HG03521 (cell line): ENCODE results near the gene NTHL1.

ENCODE experiments used
- ATAC-seq: cut with Tn5 transposase; IDR thresholded peaks from one replicate; pipeline ENCODE4 v1.9.1; 2021; ENCODE audit warnings: mild to moderate bottlenecking, moderate library complexity; ENCODE audit not compliant: unreplicated experiment

The NTHL1 gene

DNA sequence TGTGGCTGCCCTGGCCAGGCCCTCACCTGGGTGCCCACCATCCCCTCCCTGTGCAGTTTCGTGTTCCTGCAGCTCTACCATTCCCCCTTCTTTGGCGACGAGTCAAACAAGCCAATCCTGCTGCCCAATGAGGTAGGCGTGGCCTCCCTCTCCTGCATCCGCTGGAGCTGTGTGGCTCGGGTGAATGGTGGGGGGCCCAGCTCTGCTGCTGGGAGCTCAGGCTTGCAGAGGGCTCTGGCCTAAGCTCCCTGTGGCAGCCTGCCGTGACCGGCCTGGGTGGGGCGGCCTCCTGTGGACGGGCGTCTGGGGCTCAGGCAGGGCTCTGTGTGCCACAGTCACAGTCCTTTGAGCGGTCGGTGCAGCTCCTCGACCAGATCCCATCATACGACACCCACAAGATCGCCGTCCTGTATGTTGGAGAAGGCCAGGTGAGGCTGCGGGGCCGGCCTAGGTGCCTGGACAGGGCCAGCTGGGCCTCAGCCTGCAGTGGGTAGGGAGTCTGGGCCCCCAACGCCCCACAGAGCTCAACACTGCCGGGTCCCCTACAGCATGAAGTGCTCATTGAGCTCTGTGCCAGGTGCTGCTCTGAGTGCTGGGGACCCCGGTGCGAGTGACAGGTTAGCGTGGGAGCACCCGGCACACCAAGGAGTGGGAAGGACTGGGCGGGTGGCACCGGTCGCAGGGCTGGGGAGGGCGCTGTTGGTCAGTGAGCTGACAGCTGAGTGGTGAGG lies 37.4 kb upstream of the NTHL1 start:
- no peak for ATAC-seq

- no peak for ATAC-seq
Measured at GRCh38 chr16:2083876-2084780, 36.5 kb upstream of the NTHL1 start.

DNA sequence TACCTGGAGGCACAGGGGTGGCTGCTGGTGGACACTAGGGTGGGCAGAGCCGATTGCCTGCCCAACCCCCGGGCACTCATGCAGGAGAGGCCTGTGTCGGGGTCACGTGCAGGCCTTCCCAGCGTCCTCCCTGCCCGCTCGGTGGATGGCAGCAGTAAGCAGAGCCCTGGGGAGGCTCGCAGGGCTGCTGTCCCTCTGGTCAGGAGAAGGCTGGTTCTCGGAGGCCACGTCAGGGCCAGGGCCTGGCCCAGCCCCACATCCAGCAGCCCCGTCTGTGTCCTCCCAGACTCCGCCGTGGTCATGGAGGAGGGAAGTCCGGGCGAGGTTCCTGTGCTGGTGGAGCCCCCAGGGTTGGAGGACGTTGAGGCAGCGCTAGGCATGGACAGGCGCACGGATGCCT lies 35.8 kb upstream of the NTHL1 start:
- no peak for ATAC-seq

GRCh38 chr16:2082983-2083364 lies 35.3 kb upstream of the NTHL1 start:
- no peak for ATAC-seq

- ATAC-seq, result no peak
Measured at GRCh38 chr16:2082171-2082982, 34.7 kb upstream of the NTHL1 start.

DNA sequence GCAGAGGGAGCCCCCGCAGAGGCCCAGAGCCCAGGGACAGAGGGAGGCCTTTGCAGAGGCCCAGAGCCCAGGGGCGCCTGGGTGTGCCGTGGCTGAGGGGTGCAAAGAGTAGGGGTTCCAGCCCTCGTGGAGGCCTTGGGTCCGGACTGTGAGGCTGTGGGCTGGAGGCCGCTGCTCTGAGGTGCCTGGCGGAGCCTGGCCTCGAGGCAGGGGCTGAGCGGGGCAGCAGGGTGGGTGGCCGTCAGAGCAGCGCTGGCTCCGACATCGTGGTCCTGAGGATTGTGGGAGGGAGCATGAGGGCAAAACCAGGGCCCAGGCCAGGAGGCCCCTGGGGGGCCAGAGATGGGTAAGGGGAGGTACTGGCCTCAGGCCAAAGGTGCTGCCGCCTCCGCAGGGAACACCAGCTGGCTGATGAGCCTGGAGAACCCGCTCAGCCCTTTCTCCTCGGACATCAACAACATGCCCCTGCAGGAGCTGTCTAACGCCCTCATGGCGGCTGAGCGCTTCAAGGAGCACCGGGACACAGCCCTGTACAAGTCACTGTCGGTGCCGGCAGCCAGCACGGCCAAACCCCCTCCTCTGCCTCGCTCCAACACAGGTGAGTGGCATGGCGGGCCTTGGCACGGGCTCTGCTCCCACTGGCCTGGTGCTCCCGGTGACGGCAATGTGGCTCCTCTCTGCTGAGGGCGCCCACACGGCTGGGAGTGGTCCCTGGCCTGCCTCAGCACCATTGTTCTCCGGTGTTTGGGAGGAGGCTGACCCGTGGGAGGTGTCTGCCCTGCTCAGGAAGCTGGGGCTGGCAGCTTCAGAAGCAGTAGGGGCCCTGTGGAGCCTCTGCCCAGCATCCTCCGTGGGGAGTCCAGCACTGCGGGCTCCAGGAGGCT lies 33.8 kb upstream of the NTHL1 start:
- ATAC-seq, result no peak

- no peak for ATAC-seq
Measured at GRCh38 chr16:2079991-2080390, 32.4 kb upstream of the NTHL1 start.

GRCh38 chr16:2079311-2079800 lies 31.7 kb upstream of the NTHL1 start:
- ATAC-seq, result no peak

- no peak for ATAC-seq
Measured at GRCh38 chr16:2078691-2079090, 31.1 kb upstream of the NTHL1 start.

DNA sequence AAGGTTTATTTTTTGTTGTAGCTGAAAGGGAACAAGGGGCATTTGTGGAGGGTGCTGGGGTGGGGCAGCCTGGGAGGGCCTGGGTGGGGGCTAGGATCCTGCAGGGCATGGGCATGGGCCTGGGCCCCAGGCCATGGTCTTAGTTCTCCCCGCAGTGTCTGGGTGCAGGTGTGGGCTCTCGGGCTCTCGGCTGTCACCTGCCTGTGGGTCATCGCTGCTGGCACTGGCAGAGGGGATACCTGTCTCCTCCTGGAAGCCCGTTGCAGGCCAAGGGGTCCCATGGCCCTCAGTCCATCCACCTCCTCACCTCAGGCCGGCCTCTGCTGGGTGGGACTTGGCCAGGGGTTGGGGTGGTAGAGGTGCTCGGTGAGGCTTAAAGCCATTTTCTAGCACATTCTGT lies 30.5 kb upstream of the NTHL1 start:
- ATAC-seq, result no peak

GRCh38 chr16:2077696-2078095 lies 30.1 kb upstream of the NTHL1 start:
- ATAC-seq, result no peak

- no peak for ATAC-seq
Measured at GRCh38 chr16:2077016-2077415, 29.4 kb upstream of the NTHL1 start.

GRCh38 chr16:2076072-2076865 lies 28.6 kb upstream of the NTHL1 start:
- no peak for ATAC-seq

GRCh38 chr16:2075631-2076030 lies 28.0 kb upstream of the NTHL1 start:
- ATAC-seq, result no peak

DNA sequence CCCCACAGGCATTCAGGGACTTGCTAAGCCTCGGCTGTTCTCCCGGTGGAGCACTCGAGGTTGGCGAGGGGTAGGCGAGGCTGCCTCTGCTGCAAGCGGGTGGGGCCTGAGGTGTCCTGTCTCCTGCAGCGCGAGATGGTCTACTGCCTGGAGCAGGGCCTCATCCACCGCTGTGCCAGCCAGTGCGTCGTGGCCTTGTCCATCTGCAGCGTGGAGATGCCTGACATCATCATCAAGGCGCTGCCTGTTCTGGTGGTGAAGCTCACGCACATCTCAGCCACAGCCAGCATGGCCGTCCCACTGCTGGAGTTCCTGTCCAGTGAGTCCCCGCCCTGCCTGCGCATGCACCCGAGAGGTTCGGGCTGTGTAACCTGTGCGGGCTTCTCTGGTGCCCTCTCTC lies 26.4 kb upstream of the NTHL1 start:
- no peak for ATAC-seq

- no peak for ATAC-seq
Measured at GRCh38 chr16:2072926-2073325, 25.3 kb upstream of the NTHL1 start.

DNA sequence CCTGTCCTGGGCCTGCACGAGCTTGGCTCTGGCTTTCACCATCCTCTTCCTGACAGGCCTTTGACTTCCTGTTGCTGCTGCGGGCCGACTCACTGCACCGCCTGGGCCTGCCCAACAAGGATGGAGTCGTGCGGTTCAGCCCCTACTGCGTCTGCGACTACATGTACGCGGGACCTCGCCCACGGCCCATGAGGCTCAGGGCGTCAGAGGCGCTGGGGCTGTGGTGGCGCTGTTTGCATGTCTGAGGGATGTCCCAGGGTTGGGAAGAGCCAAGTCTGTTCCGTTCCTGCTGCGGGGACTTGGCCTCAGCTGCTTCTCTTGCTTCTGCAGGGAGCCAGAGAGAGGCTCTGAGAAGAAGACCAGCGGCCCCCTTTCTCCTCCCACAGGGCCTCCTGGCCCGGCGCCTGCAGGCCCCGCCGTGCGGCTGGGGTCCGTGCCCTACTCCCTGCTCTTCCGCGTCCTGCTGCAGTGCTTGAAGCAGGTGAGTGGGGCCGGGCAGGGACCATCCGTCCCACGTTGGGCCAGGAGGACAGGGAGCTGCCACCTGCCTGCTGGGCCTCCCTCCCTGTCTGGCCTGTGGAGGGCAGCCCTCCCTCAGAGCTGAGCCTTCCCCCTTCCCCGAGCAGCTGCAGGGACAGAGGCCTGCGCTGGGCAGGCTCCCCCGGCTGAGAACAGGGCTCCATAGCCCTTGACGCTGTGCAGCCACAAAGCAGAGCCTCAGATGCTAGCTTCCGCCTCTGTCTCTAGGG lies 24.0 kb upstream of the NTHL1 start:
- no peak for ATAC-seq

- ATAC-seq, result no peak
Measured at GRCh38 chr16:2070576-2071453, 23.2 kb upstream of the NTHL1 start.
